CD14-positive monocyte (primary cell): ENCODE measurements around the gene COL17A1. TPM values are rescaled to one million over a fixed set of nuclear protein-coding genes. Genes with fewer than 3 reads are reported as not detected.

Experiments
- DNase-seq, 3 donors: peaks; one replicate each; pipeline ENCODE4 v3.0.0-alpha.2; 2011 to 2022
- H2AFZ ChIP-seq: 2 replicates; pipeline ENCODE4 v1.6.0; 2012; ENCODE audit warnings: mild to moderate bottlenecking, low read depth, low read length, inconsistent platforms; ENCODE audit not compliant: insufficient read depth, poor library complexity, severe bottlenecking
- H3K27ac ChIP-seq, 2 donors: 1 replicate in 1 of 2; 2 replicates in 1 of 2; pipeline ENCODE4 v1.5.1; 2012 to 2013; ENCODE audit warnings: low read length in 2 of 2, control low read depth in 1 of 2, inconsistent platforms in 1 of 2, low read depth in 1 of 2, mild to moderate bottlenecking in 1 of 2
- H3K27me3 ChIP-seq, 2 donors: one replicate each; pipeline versions ENCODE4 v1.6.0 to v1.6.1; 2011 to 2013; ENCODE audit warnings: low read length in 2 of 2; ENCODE audit not compliant: control insufficient read depth in 2 of 2, insufficient read depth in 2 of 2
- H3K36me3 ChIP-seq, 2 donors: replicated peaks in 1 of 2; 1 replicate in 1 of 2; 2 replicates in 1 of 2; pipeline versions ENCODE4 v1.5.1 to v1.6.1; 2012 to 2013; ENCODE audit warnings: low read length in 2 of 2, control low read depth in 1 of 2, inconsistent platforms in 1 of 2, mild to moderate bottlenecking in 1 of 2; ENCODE audit not compliant: insufficient read depth in 2 of 2, control insufficient read depth in 1 of 2
- H3K4me1 ChIP-seq, 2 donors: 1 replicate in 1 of 2; 2 replicates in 1 of 2; pipeline versions ENCODE4 v1.5.1 to v1.6.1; 2012 to 2013; ENCODE audit warnings: low read length in 2 of 2, control low read depth in 1 of 2, inconsistent platforms in 1 of 2, mild to moderate bottlenecking in 1 of 2, moderate library complexity in 1 of 2; ENCODE audit not compliant: insufficient read depth in 2 of 2, control insufficient read depth in 1 of 2
- H3K4me2 ChIP-seq: replicated peaks from 2 replicates; pipeline ENCODE3; 2012; ENCODE audit warnings: low read length, moderate library complexity, mild to moderate bottlenecking; ENCODE audit not compliant: poor library complexity, severe bottlenecking; ENCODE audit errors: extremely low read depth
- H3K4me3 ChIP-seq, 3 experiments: fragments of 200-600 bp in 1 of 3; sonication (generic) in 1 of 3; replicated peaks in 1 of 3; 1 replicate in 2 of 3; 2 replicates in 1 of 3; pipeline ENCODE4 v1.5.1; 2011 to 2013; ENCODE audit warnings: low read length in 3 of 3, mild to moderate bottlenecking in 3 of 3, control low read depth in 2 of 3, low read depth in 2 of 3, inconsistent platforms in 1 of 3, moderate library complexity in 1 of 3
- H3K79me2 ChIP-seq: 2 replicates; pipeline ENCODE4 v1.6.0; 2012; ENCODE audit warnings: mild to moderate bottlenecking, control low read depth, inconsistent platforms, low read length, moderate library complexity; ENCODE audit not compliant: insufficient read depth
- H3K9ac ChIP-seq: 2 replicates; pipeline ENCODE4 v1.6.0; 2017; ENCODE audit warnings: low read length, mild to moderate bottlenecking; ENCODE audit not compliant: insufficient read depth, poor library complexity, severe bottlenecking
- H3K9me3 ChIP-seq, 2 donors: replicated peaks in 1 of 2; 1 replicate in 1 of 2; 2 replicates in 1 of 2; pipeline versions ENCODE4 v1.5.1 to v1.6.1; 2012 to 2013; ENCODE audit warnings: low read length in 2 of 2, control low read depth in 1 of 2; ENCODE audit not compliant: control insufficient read depth in 1 of 2, insufficient read depth in 1 of 2
- H4K20me1 ChIP-seq: 2 replicates; pipeline ENCODE4 v1.6.0; 2012; ENCODE audit warnings: mild to moderate bottlenecking, low read length, control low read depth, moderate library complexity; ENCODE audit not compliant: insufficient read depth
- H3K27ac Mint-ChIP-seq, 7 donors: one replicate each; pipeline ENCODE4 v1.8.0; 2020; ENCODE audit warnings: mild to moderate bottlenecking in 7 of 7, mixed read lengths in 7 of 7, moderate library complexity in 6 of 7, inconsistent platforms in 2 of 7
- H3K27me3 Mint-ChIP-seq, 3 donors: one replicate each; pipeline ENCODE4 v1.8.0; 2021 to 2022; ENCODE audit warnings: low read depth in 3 of 3, mild to moderate bottlenecking in 3 of 3, mixed read lengths in 3 of 3, moderate library complexity in 3 of 3, inconsistent platforms in 1 of 3
- H3K36me3 Mint-ChIP-seq, 2 donors: one replicate each; pipeline ENCODE4 v1.8.0; 2020; ENCODE audit warnings: mixed read lengths in 2 of 2, inconsistent platforms in 1 of 2, mild to moderate bottlenecking in 1 of 2
- H3K4me1 Mint-ChIP-seq: one replicate; pipeline ENCODE4 v1.8.0; 2020; ENCODE audit warnings: mild to moderate bottlenecking, mixed read lengths
- H3K4me3 Mint-ChIP-seq, 2 donors: one replicate each; pipeline ENCODE4 v1.8.0; 2020; ENCODE audit warnings: mild to moderate bottlenecking in 2 of 2, mixed read lengths in 2 of 2, moderate library complexity in 1 of 2
- H3K9me3 Mint-ChIP-seq, 7 donors: one replicate each; pipeline ENCODE4 v1.8.0; 2020 to 2022; ENCODE audit warnings: mixed read lengths in 7 of 7, mild to moderate bottlenecking in 6 of 7, moderate library complexity in 6 of 7, inconsistent platforms in 2 of 7
- WGBS: methylation state at CpG from one replicate; pipeline ENCODE4 v1.1.5; 2013; ENCODE audit warnings: missing lambda C conversion rate; ENCODE audit not compliant: insufficient coverage; 5-methylcytosine and 5-hydroxymethylcytosine counted together
- intact Hi-C, 2 donors: fragments of 100-400 bp; cut with micrococcal nuclease; formaldehyde crosslinking; loops; one replicate each; pipeline versions ENCODE4 v1.15.0 to v1.15.1; 2023
- polyA plus RNA-seq, 3 donors: library from polyadenylated mRNA; depleted of rRNA in 1 of 3; unstranded in 2 of 3; stranded (reverse) in 1 of 3; fragments of 300-500 nt in 2 of 3; fragments of >200 nt in 1 of 3; fragmentation: Illumina TruSeq in 2 of 3; gene quantifications; 1 replicate in 2 of 3; 2 replicates in 1 of 3; pipeline ENCODE4 v1.2.3, GENCODE V29; 2012 to 2021
- TF ChIP-seq, protein P1 (sequence below): fragments of 200-600 bp; IDR thresholded peaks from one replicate; pipeline ENCODE4 v1.8.0; 2022; ENCODE audit warnings: antibody characterized with exemption, mild to moderate bottlenecking

COL17A1 gene
- polyA plus RNA-seq, 3 donors, result not detected

DNA sequence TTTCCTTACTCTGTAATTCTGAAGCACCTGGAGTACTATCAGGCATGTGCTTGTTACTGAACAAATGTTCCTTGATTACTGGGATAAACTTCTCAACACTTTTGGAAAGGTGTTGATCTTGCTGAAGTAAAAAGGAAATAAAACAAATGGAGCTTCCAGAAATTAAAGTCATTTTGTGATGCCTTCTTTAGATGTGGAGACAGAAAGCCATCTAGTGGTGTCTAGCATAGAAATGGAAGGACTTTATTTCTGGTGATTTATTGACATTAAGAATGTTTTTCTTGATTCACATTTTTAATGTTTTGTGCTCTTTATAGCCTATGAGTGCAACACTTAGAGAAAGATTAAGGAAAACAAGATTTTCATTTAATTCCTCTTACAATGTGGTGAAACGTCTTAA lies 37.7 kb upstream of the COL17A1 start:
- Histone ChIP-seq H3K4me3 (no peak overlapping the region), H4K20me1 (no peaks in the 10 kb centered on the region), H2AFZ (no peak overlapping the region), H3K4me1 (peaks cover 12 to 18% of the 10 kb centered on the region in 2 donors), H3K4me2 (no peak overlapping the region), H3K9me3 (no peaks in the 10 kb centered on the region), H3K36me3 (peaks cover 5 to 18% of the 10 kb centered on the region in 2 donors), H3K27me3 (no peaks in the 10 kb centered on the region), H3K79me2 (peaks cover 18% of the 10 kb centered on the region), H3K9ac (no peak overlapping the region), H3K27ac (no peak overlapping the region)
- intact Hi-C loops, result loop anchor here (5.0 to 10.0 kb wide), 4 partner anchors 156 to 209 kb away; partner anchors contain the start of genes SLK (in 2 of the 2) and STN1 (in 2 of the 2)
- TF ChIP-seq, protein P1, sequence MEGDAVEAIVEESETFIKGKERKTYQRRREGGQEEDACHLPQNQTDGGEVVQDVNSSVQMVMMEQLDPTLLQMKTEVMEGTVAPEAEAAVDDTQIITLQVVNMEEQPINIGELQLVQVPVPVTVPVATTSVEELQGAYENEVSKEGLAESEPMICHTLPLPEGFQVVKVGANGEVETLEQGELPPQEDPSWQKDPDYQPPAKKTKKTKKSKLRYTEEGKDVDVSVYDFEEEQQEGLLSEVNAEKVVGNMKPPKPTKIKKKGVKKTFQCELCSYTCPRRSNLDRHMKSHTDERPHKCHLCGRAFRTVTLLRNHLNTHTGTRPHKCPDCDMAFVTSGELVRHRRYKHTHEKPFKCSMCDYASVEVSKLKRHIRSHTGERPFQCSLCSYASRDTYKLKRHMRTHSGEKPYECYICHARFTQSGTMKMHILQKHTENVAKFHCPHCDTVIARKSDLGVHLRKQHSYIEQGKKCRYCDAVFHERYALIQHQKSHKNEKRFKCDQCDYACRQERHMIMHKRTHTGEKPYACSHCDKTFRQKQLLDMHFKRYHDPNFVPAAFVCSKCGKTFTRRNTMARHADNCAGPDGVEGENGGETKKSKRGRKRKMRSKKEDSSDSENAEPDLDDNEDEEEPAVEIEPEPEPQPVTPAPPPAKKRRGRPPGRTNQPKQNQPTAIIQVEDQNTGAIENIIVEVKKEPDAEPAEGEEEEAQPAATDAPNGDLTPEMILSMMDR, result no peak
- Mint-ChIP-seq H3K27me3 (no peaks in the 10 kb centered on the region), H3K27ac (no peak overlapping the region), H3K4me3 (no peak overlapping the region), H3K36me3 (peaks cover 11 to 20% of the 10 kb centered on the region in 2 donors), H3K9me3 (no peaks in the 10 kb centered on the region), H3K4me1 (peaks cover 14% of the 10 kb centered on the region)
- no peak for DNase-seq
- WGBS, result no CpG with 5 or more reads among the region's 1 CpG

DNA sequence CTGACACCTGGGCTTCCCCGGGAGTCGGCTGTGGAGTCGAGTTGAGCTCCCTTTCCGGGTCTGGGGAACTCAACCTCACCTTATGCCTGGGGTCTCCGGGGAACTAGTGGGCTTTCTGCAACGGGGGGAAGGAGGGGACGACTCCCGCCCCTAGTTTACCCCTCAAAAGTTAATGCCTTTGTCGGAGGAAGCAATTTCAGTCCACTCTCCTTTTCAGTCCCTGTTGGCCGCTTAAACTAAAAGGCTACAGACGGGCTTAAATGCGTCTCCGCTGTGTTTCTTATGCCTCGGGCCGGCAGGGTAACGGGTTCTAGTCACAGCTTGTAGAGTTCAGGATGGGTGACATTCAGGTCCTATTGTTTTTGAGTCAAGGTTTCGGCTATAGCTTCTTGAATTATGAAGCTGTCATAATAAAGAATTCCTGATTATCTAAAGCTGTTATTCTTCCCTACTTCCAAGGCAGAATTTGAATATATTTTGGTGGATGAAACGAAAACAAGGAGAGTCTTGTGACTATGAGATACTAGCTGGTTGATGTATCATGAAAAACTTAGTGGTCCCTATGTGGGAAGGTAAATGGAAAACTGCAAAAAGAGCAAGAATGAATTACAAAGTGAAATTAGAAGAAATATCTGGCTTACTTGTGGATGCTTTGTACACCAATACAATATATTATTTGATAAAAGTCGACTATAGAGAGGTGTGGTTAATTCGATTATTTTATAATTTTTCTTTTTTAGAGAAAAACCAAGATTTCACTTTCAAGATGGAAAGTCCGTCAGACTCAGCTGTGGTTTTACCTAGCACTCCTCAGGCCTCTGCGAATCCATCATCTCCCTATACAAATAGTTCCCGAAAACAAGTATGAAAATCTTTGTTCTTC lies 36.8 kb upstream of the COL17A1 start:
- Histone ChIP-seq H3K4me2 (peak overlapping the region; percentile 80), H3K36me3 (peaks cover 5 to 18% of the 10 kb centered on the region in 2 donors), H3K27ac (peak overlapping the region; percentile 96 to 100), H3K9ac (peak overlapping the region; percentile 99), H3K4me3 (peak overlapping the region; percentile 94 to 97 (median 95)), H4K20me1 (no peaks in the 10 kb centered on the region), H3K27me3 (no peaks in the 10 kb centered on the region), H3K79me2 (peaks cover 18% of the 10 kb centered on the region), H3K4me1 (peaks cover 12 to 18% of the 10 kb centered on the region in 2 donors), H2AFZ (peak overlapping the region; percentile 94), H3K9me3 (no peaks in the 10 kb centered on the region)
- no peaks in the 10 kb centered on the region for H3K27me3 Mint-ChIP-seq
- peaks cover 11 to 20% of the 10 kb centered on the region in 2 donors for H3K36me3 Mint-ChIP-seq
- H3K27ac Mint-ChIP-seq, result peak overlapping the region; percentile 94 to 100 (median 99)
- TF ChIP-seq, protein P1, result no peak
- H3K4me1 Mint-ChIP-seq, result peaks cover 14% of the 10 kb centered on the region
- intact Hi-C loops, result loop anchor here (5.0 to 10.0 kb wide), 4 partner anchors 155 to 208 kb away; partner anchors contain the start of genes SLK (in 2 of the 2) and STN1 (in 2 of the 2)
- DNase-seq, result peak in 1 of 3 donors; percentile 14
- no peaks in the 10 kb centered on the region for H3K9me3 Mint-ChIP-seq
- WGBS, result 0% methylated on average over 10 of the region's 23 CpGs
- peak overlapping the region; percentile 86 to 90 for H3K4me3 Mint-ChIP-seq
